ENCODE data around the gene C6orf118. TPM values are rescaled to one million over a fixed set of nuclear protein-coding genes. Genes with fewer than 3 reads are reported as not detected.

C6orf118 gene
- total RNA-seq = 1 to 10 TPM in 1 of 2 donors, not detected in 1; 3.0 TPM
- polyA plus RNA-seq (ENCODE audit: insufficient read length in 6 of 6) = 1 to 10 TPM; 1.6 to 6.3 (median 5.1) TPM
- long read RNA-seq, donor 1 = 0 reads
- long read RNA-seq, donor 2 = 0 reads
- long read RNA-seq, donor 3 = 0 reads
- long read RNA-seq, donor 4 = 0 reads
- long read RNA-seq, donor 5, partial matches to known transcripts = 0 of 1 reads
- long read RNA-seq, donor 5, other reads (novel, unspliced or antisense) = 0 of 1 reads
- long read RNA-seq, donor 6 = 0 reads
- long read RNA-seq, donor 7, partial matches to known transcripts = 0 of 1 reads
- long read RNA-seq, donor 7, other reads (novel, unspliced or antisense) = 0 of 1 reads
- long read RNA-seq, donor 8 = 0 reads
- long read RNA-seq, donor 9 = 0 reads
- long read RNA-seq, donor 10, partial matches to known transcripts = 0 of 2 reads
- long read RNA-seq, donor 10, other reads (novel, unspliced or antisense) = 2 of 2 reads
- long read RNA-seq, donor 11, partial matches to known transcripts = 0 of 2 reads
- long read RNA-seq, donor 11, other reads (novel, unspliced or antisense) = 0 of 2 reads
- long read RNA-seq, donor 12 = 0 reads

GRCh38 chr6:165308926-165309731 is at the start of gene C6orf118:
C6orf118 (minus strand) TSS chr6:165309605; CDS start chr6:165309586, 19 bp downstream.
- ATAC-seq = peak; percentile 98
- no peak for TF ChIP-seq CTCF (IDR thresholded peaks at IDR 0.05)
- H3K36me3 ChIP-seq = no peaks in the 10 kb centered on the region

GRCh38 chr6:165345700-165346099 is 36.3 kb upstream of the C6orf118 start:
- peaks cover 0 to 8% of the 10 kb centered on the region in 2 donors for H3K9me3 ChIP-seq
- no peaks in the 10 kb centered on the region for H3K4me1 ChIP-seq
- H3K4me3 ChIP-seq = no peak overlapping the region
- intact Hi-C loops (cut with DNase I) = no loop called here
- H3K27me3 ChIP-seq = no peaks in the 10 kb centered on the region
- no peaks in the 10 kb centered on the region for H3K36me3 ChIP-seq
- no peak for TF ChIP-seq CTCF (IDR thresholded peaks at IDR 0.05)
- no peak for ATAC-seq
- H3K27ac ChIP-seq = no peak overlapping the region
- no peak for DNase-seq

More at GRCh38 chr6:165308926-165309731, at the start of gene C6orf118:
- Histone ChIP-seq H3K27me3 (no peaks in the 10 kb centered on the region), H3K4me3 (peak within 1 kb of the TSS; percentile 8 to 17), H3K27ac (no peak within 1 kb of the TSS), H3K9me3 (no peaks in the 10 kb centered on the region), H3K4me1 (no peaks in the 10 kb centered on the region)
- DNase-seq = peak; percentile 42 to 93 (median 82)
- intact Hi-C loops (cut with DNase I) = no loop called here

GRCh38 chr6:165340532-165340931 is 31.1 kb upstream of the C6orf118 start:
- DNase-seq (no peak), ATAC-seq (no peak)
- no peaks in the 10 kb centered on the region for H3K4me1 ChIP-seq
- no peak for TF ChIP-seq CTCF (IDR thresholded peaks at IDR 0.05)
- H3K36me3 ChIP-seq = no peaks in the 10 kb centered on the region
- H3K27ac ChIP-seq = no peak overlapping the region
- no peaks in the 10 kb centered on the region for H3K27me3 ChIP-seq
- H3K9me3 ChIP-seq = peaks cover 0 to 6% of the 10 kb centered on the region in 2 donors
- intact Hi-C loops (cut with DNase I) = no loop called here
- H3K4me3 ChIP-seq = no peak overlapping the region

- H3K9me3 ChIP-seq = peaks cover 0 to 17% of the 10 kb centered on the region in 2 donors
- intact Hi-C loops (cut with DNase I) = no loop called here
- no peak for TF ChIP-seq CTCF (IDR thresholded peaks at IDR 0.05)
Observed at GRCh38 chr6:165325609-165326008, 16.2 kb upstream of the C6orf118 start.

More at GRCh38 chr6:165325609-165326008, 16.2 kb upstream of the C6orf118 start:
- H3K36me3 ChIP-seq = no peaks in the 10 kb centered on the region
- H3K4me3 ChIP-seq = no peak overlapping the region
- no peaks in the 10 kb centered on the region for H3K4me1 ChIP-seq
- ATAC-seq (no peak), DNase-seq (no peak)
- H3K27me3 ChIP-seq = no peaks in the 10 kb centered on the region
- H3K27ac ChIP-seq = no peak overlapping the region

All from left lung (tissue), 14 donors.